Natural killer cell (primary cell): ENCODE data around the gene DLG1. TPM values are rescaled to one million over a fixed set of nuclear protein-coding genes. Genes with fewer than 3 reads are reported as not detected.

Source experiments
- ATAC-seq, 3 donors: fragments of 150-1000 bp in 2 of 3; fragments of 200-7000 bp in 1 of 3; cut with Tn5 transposase; 1 replicate in 1 of 3; 2 replicates in 2 of 3; pipeline ENCODE4 v1.10.0; 2021; ENCODE audit warnings: mild to moderate bottlenecking in 2 of 3, moderate library complexity in 2 of 3
- DNase-seq, 2 donors: peaks; one replicate each; pipeline versions ENCODE4 v3.0.0 to v3.0.0-alpha.2; 2013 to 2021; ENCODE audit warnings: mixed read lengths in 1 of 2
- H3K27ac ChIP-seq: one replicate; pipeline ENCODE4 v1.5.1; 2013; ENCODE audit warnings: mild to moderate bottlenecking, low read length
- H3K27me3 ChIP-seq: one replicate; pipeline ENCODE4 v1.6.1; 2013; ENCODE audit warnings: low read length; ENCODE audit not compliant: control insufficient read depth, insufficient read depth
- H3K36me3 ChIP-seq: one replicate; pipeline ENCODE4 v1.6.1; 2013; ENCODE audit warnings: low read length; ENCODE audit not compliant: control insufficient read depth, insufficient read depth
- H3K4me1 ChIP-seq: one replicate; pipeline ENCODE4 v1.6.1; 2013; ENCODE audit warnings: low read length; ENCODE audit not compliant: control insufficient read depth, insufficient read depth
- H3K4me3 ChIP-seq: one replicate; pipeline ENCODE4 v1.5.1; 2013; ENCODE audit warnings: low read length
- H3K9me3 ChIP-seq: one replicate; pipeline ENCODE4 v1.6.1; 2013; ENCODE audit warnings: low read length; ENCODE audit not compliant: control insufficient read depth, insufficient read depth
- H3K27ac Mint-ChIP-seq, 2 donors: one replicate each; pipeline ENCODE4 v1.8.0; 2022; ENCODE audit warnings: mild to moderate bottlenecking in 2 of 2, mixed read lengths in 2 of 2, moderate library complexity in 1 of 2
- H3K27me3 Mint-ChIP-seq, 2 donors: one replicate each; pipeline ENCODE4 v1.8.0; 2022; ENCODE audit warnings: low read depth in 2 of 2, mixed read lengths in 2 of 2
- H3K36me3 Mint-ChIP-seq: one replicate; pipeline ENCODE4 v1.8.0; 2022; ENCODE audit warnings: mixed read lengths
- H3K4me1 Mint-ChIP-seq, 2 donors: one replicate each; pipeline ENCODE4 v1.8.0; 2022; ENCODE audit warnings: mixed read lengths in 2 of 2
- H3K4me3 Mint-ChIP-seq: one replicate; pipeline ENCODE4 v1.8.0; 2022; ENCODE audit warnings: mild to moderate bottlenecking, moderate library complexity, mixed read lengths
- H3K9me3 Mint-ChIP-seq, 2 donors: one replicate each; pipeline ENCODE4 v1.8.0; 2022; ENCODE audit warnings: mixed read lengths in 2 of 2
- WGBS: methylation state at CpG from one replicate; pipeline ENCODE4 v1.1.7; 2013; ENCODE audit warnings: missing lambda C conversion rate; ENCODE audit not compliant: insufficient coverage; 5-methylcytosine and 5-hydroxymethylcytosine counted together
- intact Hi-C: fragments of 100-400 bp; cut with micrococcal nuclease; formaldehyde crosslinking; loops from one replicate; pipeline ENCODE4 v1.14.2; 2022
- total RNA-seq, 4 donors: library from RNA; stranded (reverse); fragments of 120-200 nt in 1 of 4; gene quantifications; one replicate each; pipeline versions ENCODE4 v1.2.3 to v1.2.4, GENCODE V29; 2013 to 2022
- TF ChIP-seq, protein P1 (sequence below): fragments of 200-600 bp; IDR thresholded peaks from one replicate; pipeline ENCODE4 v1.8.0; 2022; ENCODE audit warnings: antibody characterized with exemption

The DLG1 gene
- total RNA-seq, 3 donors from 2014 or later (not counting 1 experiment from before 2014, with no cell fraction given), result 82.0 to 91.8 (median 89.0) TPM

GRCh38 chr3:197026481-197026866, 271.9 kb downstream of the DLG1 start:
- Mint-ChIP-seq H3K36me3 (no peaks in the 10 kb centered on the region), H3K4me3 (no peak overlapping the region), H3K4me1 (peaks cover 14 to 42% of the 10 kb centered on the region in 2 donors), H3K27ac (no peak overlapping the region), H3K27me3 (peaks cover 0 to 4% of the 10 kb centered on the region in 2 donors), H3K9me3 (no peaks in the 10 kb centered on the region)
- no peak for ATAC-seq
- WGBS, result 93% methylated on average over 9 of the region's 9 CpGs
- peaks cover 49% of the 10 kb centered on the region for H3K4me1 ChIP-seq
- intact Hi-C loops, result loop anchor here (5.0 kb wide), 1 partner anchor 189 kb away; no protein-coding TSS in a partner anchor
- H3K27me3 ChIP-seq, result no peaks in the 10 kb centered on the region
- DNase-seq, result no peak
- H3K36me3 ChIP-seq, result no peaks in the 10 kb centered on the region
- no peak overlapping the region for H3K27ac ChIP-seq
- TF ChIP-seq, protein P1, sequence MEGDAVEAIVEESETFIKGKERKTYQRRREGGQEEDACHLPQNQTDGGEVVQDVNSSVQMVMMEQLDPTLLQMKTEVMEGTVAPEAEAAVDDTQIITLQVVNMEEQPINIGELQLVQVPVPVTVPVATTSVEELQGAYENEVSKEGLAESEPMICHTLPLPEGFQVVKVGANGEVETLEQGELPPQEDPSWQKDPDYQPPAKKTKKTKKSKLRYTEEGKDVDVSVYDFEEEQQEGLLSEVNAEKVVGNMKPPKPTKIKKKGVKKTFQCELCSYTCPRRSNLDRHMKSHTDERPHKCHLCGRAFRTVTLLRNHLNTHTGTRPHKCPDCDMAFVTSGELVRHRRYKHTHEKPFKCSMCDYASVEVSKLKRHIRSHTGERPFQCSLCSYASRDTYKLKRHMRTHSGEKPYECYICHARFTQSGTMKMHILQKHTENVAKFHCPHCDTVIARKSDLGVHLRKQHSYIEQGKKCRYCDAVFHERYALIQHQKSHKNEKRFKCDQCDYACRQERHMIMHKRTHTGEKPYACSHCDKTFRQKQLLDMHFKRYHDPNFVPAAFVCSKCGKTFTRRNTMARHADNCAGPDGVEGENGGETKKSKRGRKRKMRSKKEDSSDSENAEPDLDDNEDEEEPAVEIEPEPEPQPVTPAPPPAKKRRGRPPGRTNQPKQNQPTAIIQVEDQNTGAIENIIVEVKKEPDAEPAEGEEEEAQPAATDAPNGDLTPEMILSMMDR, result no peak
- H3K9me3 ChIP-seq, result no peaks in the 10 kb centered on the region
- H3K4me3 ChIP-seq, result no peak overlapping the region

DNA sequence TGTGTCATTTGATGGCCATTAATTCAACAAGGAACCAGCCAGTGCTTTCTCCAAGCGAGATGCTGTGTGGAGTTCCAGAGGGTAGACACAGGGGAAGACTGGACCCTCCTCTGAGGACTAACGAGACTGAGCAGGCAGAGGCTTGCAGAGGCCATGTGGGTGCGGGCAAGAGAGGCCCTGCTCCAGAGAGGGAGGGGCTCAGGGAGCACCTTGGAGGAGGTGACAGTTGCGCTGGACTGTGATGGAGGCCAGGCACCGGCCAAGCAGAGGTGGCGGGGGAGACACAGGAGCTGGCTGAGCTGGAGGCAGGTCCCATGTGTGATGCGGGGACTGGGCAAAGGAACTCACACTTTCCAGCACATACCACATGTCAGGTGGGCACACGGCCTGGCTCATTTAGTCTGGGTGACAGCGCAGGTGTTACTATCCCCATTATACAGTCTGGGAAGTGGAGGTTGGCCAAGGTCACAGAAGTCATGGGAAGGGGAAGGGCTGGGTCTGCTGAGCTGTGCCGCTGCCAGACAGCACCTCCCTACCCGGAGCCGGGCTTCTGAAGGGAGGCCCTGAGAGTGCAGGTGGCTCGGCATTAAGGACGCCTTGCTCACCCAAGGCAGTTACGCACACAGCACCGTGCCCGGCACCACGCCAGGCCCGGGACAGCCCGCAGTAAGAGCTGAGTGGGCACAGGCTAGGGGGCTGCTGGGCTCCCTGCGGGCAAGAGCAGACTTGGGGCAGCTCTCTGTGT, 272.5 kb downstream of the DLG1 start:
- peaks cover 14 to 42% of the 10 kb centered on the region in 2 donors for H3K4me1 Mint-ChIP-seq
- H3K4me3 Mint-ChIP-seq, result peak overlapping the region; percentile 21
- no peaks in the 10 kb centered on the region for H3K9me3 Mint-ChIP-seq
- TF ChIP-seq, protein P1, result no peak
- no peak overlapping the region for H3K27ac Mint-ChIP-seq
- WGBS, result 97% methylated on average over 19 of the region's 21 CpGs
- Histone ChIP-seq H3K4me1 (peaks cover 49% of the 10 kb centered on the region), H3K9me3 (no peaks in the 10 kb centered on the region), H3K27me3 (no peaks in the 10 kb centered on the region), H3K27ac (no peak overlapping the region), H3K36me3 (no peaks in the 10 kb centered on the region), H3K4me3 (no peak overlapping the region)
- DNase-seq, result no peak
- intact Hi-C loops, result loop anchor here (5.0 kb wide), 1 partner anchor 189 kb away; no protein-coding TSS in a partner anchor
- ATAC-seq, result no peak
- no peaks in the 10 kb centered on the region for H3K36me3 Mint-ChIP-seq
- peaks cover 0 to 4% of the 10 kb centered on the region in 2 donors for H3K27me3 Mint-ChIP-seq

GRCh38 chr3:197024881-197025735, 273.3 kb downstream of the DLG1 start:
- no peaks in the 10 kb centered on the region for H3K36me3 Mint-ChIP-seq
- TF ChIP-seq, protein P1, result no peak
- peak overlapping the region in 1 of 2 donors; percentile 56 for H3K27ac Mint-ChIP-seq
- ATAC-seq (no peak), DNase-seq (no peak)
- H3K27me3 ChIP-seq, result no peaks in the 10 kb centered on the region
- peaks cover 45% of the 10 kb centered on the region for H3K4me1 ChIP-seq
- peaks cover 0 to 4% of the 10 kb centered on the region in 2 donors for H3K27me3 Mint-ChIP-seq
- no peak overlapping the region for H3K27ac ChIP-seq
- 94% methylated on average over 26 of the region's 28 CpGs for WGBS
- peak overlapping the region; percentile 21 for H3K4me3 Mint-ChIP-seq
- no peaks in the 10 kb centered on the region for H3K36me3 ChIP-seq
- H3K9me3 Mint-ChIP-seq, result no peaks in the 10 kb centered on the region
- no peak overlapping the region for H3K4me3 ChIP-seq
- no peaks in the 10 kb centered on the region for H3K9me3 ChIP-seq
- peaks cover 14 to 37% of the 10 kb centered on the region in 2 donors for H3K4me1 Mint-ChIP-seq
- intact Hi-C loops, result loop anchor here (5.0 kb wide), 1 partner anchor 188 kb away; no protein-coding TSS in a partner anchor
